Activated CD4-positive, alpha-beta T cell treated with anti-CD3 and anti-CD28 coated beads, Interleukin-2, Interleukin-4, amounts not matched to agents 100 ng/mL and 50 ng/mL, durations not matched to agents 16 hours and 8 hours (primary cell): ENCODE results near the gene PTPRN2.
A peak's percentile ranks its signal among the peaks of the same experiment; 100 is the strongest.
"Not testable (repeated sequence)": the region's sequence is repeated elsewhere in the genome, so short reads cannot be mapped to it uniquely, and the experiment has no call there.

Source experiments
- DNase-seq: peaks from one replicate; pipeline ENCODE4 v3.0.0-alpha.2; 2020; ENCODE audit warnings: low spot score

The PTPRN2 gene

DNA sequence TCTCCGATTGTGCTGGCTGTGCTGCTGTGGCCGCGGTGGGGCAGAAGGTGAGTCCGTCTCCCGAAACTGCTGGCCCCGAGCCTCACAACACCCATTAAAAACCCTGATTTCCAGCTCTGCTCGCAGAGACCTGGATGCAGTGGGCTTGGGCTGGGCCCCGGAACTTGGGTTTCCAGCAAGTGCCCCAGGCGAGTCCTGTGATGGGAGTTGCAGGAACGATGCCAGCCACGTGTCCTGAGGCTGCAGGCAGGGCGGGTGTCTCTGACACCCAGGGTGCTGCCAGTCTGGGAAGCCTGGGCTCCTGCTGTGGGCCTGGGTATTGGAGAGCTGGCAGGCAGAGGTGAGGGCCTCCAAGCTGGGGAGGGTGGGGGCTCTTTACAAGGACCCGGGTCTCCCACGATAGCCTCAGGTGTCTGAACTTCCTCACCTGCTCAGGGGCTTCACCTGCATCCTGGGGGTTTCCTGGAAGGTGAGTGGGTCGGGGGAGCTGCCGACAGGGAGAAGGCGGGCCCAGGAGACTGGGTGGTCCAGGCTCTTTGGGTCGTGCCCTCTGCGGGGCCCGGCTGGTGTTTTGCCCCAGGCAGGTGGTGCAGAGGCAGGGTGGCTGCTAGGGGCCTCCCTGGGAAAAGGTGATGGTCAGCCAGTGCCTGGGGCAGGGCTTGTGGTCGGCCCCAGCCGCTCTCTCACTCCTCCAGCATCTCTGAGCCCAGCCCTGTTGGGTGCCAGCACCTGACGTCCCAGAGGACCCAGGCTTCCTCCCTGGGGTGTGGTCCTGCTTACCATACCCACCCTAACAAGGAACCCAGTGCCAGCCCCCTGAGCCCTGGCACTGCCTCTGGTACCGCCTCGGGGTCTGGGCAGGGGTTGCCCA, 1070.5 kb downstream of the PTPRN2 start:
- no peak for DNase-seq

DNA sequence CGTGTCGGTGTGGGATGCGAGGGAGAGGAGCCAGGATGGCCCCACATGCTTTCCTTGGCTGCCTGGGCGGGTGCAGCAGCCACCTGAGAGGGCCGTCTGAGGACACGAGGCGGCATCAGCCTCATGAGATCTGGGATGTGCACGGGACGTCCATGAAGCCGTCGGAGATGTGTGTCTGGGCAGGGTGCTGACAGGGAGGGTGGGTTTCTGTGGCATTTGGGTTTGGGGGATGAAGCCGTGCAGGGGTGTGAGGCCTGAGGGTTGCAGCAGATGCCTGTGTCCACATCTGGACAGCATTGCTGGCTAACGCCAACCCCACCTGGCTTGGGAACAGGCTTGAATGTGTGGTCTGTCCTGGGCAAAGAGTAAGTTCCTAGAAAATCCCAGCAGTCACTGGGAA, 1071.3 kb downstream of the PTPRN2 start:
- no peak for DNase-seq

DNA sequence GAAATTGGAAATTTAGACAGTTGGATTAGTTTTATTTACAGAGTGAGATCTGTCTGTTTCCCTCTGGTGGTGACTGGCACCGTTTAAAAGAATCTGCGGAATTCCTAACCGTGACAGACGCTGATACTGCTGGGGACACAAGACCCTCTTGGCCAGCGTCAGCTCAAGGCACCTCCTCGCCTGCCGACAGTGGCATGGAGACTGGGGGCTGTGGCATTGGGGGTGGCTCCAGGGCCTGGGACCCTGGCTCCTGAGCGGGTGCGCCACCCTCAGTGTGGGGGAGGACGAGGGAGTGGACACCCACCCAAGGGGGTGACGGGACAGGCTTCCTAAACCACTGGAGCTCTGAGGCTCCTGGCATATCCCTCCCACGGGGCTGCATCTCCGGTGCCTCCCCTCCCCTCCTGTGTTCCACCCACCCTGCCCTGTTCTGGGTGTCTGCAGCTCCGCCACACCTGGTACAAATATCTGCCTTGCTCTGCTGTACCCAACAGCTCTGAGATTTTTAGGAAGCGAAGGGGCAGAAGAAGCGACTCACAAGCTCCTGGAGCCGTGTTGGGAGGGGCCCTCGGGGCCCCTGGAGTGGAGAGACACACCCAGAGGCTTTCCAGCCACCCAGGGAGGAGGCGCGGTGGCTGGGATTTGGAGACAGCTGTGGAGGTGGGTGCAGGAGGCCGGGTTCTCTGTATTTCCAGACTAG, 1072.1 kb downstream of the PTPRN2 start:
- DNase-seq = no peak

DNA sequence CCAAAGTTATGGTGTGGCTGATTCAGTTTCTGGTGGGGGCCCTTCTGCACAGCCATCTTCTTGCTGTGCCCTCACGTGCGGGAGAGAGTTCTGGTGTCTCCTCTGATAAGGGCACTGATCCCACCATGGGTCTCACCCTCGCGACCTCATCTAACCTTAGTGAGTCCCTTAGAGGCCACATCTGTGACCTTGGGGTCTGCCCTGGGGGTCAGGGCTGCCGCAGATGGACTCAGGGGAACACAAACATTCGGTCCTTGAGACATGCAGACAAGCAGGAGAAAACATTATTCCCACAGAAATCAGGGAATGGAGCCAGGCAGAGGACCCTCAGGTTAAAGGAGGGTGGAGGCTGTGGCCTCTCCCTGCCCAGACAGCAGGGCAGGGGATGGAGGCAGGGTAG, 1072.9 kb downstream of the PTPRN2 start:
- no peak for DNase-seq

DNA sequence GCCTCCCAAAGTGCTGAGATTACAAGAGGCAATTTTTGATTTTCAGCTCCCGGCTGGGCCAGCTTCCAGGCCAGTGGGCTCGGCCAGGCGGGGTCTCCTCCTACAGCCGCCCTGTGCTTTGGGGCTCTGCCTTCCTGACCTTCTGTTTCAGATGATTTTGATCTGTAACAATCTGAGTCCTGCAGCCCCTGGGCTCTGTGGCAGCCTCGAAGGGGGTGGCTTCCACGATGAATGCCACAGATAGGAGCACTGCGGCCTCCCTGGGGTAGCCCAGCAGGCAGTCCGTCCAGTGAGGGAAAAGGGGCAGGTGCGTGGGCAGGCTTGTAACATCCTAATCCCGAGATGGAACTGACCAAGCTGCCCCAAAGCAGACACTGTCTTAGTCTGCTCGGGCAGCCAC, 1073.3 kb downstream of the PTPRN2 start:
- DNase-seq = no peak

DNA sequence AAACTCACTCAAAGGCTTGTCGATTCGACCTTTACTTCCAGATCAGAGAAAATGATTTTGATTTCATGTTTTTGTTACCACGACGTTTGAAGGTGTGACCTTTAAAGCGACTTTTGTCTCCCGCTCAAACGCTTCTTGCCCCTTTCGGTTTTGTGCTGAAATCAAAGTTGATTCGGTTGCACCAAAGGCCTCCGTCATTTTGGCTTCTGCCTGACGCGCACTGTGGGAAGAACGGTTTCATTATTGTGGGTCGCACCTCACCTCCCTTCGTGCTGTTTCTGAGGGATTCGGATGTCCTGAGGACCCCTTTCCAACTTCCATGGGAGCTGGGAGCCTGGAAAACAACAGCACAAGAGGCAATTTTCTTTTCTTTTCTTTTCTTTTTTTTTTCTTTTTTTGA, 1073.9 kb downstream of the PTPRN2 start:
- no peak for DNase-seq

DNA sequence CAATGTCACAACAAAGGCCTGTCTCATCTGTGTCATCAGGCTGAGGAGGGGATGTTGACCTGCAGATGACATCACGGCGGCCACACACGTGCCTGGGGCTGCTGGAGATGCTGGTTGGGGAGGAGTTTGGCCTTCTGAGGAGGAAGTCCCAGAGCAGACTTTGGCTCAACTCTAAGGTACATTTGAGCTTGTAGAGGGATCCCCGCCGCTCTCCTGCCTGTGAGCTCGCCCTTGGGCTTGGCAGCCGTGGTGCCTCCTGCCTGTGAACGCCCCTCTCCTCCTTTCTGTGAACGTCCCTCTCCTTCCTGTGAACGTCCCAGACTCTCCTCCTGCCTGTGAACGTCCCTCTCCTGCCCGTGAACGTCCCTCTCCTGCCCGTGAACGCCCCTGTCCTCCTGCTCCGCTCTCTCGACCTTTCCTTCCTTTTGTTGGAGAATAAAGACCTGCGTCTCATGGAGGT, 1074.4 kb downstream of the PTPRN2 start:
- DNase-seq = no peak

DNA sequence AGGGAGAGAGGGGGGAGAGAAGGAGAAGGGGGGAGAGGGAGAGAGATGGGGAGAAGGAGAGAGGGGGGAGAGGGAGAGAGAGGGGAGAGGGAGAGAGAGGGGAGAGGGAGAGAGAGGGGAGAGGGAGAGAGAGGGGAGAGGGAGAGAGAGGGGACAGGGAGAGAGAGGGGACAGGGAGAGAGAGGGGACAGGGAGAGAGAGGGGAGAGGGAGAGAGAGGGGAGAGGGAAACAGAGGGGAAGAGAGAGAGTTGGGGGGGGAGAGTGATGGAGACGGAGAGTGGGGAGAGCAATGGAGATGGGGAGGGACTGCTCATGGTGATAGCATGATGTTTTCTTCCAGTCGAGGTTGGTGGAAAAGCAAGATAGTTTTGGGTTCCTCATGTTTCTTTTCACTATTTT, 1078.4 kb downstream of the PTPRN2 start:
- DNase-seq = no peak

DNA sequence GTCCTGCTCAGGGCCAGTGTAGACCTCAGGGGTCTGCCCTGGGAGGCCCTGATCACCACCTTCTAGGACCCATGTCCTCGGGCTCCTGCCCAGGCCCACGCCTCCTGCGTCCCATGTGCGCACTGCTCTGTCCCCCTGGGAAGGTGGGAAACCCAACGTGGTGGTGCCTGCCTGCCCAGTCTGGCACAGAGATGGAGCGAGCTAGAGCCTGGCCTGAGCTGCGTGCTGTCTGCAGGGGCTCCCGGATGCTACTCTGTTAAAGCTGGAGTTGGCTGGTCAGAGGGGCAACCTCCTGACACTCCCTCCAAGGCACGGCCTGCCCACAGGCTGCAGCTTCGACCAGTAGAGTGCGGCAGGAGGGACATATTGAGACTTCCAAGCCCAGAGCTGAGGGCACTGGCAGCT, 1079.1 kb downstream of the PTPRN2 start:
- DNase-seq = no peak

DNA sequence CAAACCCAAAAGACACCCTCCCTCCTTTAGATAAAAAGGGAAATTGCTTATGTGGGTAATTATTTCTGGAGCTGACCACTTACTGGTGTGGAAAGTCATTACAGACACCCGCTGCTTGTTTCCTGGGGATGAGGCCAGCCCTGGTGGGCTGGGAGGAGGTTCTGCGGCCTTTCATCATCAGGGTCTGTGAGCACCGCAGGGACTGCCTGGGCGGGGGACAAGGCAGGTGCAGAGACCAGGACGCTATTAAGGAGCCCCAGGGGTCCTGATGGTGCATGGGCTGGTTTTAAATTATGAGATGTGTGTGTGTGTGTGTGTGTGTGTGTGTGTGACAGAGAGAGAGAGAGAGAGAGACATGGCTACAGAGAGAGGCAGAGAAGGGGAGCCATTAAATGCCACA, 1079.6 kb downstream of the PTPRN2 start:
- DNase-seq = no peak

DNA sequence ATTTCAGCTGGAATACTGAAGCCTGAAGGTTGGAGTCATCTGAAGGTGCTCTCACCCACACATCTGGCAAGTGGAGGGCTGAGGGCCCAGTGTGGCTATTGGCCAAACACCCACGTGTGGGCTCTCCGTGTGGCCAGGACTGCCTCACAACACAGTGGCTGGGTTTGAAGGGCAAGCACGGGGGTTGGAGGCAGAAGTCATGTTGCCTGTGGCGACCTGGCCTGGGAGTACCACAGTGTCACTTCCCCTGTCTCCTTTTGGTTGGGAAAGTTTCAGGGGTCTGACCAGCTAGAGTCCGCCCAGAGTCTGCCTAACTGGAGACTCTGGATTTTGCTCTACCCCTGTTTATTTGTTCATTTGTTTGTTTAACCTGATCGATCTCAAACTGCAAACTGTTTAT, 1081.4 kb downstream of the PTPRN2 start:
- DNase-seq = no peak

DNA sequence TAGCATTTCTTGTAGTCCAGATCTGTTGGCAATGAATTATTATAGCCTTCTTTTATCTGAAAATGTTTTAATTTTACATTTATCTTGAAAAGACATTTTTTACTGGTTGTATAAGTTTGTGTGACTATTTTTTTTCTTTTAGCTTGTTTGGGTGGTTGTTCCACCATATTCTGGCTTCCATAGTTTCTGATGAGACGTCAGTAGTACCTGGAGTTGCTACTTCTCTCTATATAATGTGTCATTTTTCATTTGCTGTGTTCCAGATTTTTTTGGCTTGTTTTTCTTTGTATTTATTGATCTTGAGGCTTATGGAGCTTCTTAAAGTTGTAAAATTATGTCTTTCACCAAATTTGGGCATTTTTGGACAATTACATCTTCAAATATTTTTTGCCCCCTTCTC, 1082.0 kb downstream of the PTPRN2 start:
- DNase-seq = no peak

DNA sequence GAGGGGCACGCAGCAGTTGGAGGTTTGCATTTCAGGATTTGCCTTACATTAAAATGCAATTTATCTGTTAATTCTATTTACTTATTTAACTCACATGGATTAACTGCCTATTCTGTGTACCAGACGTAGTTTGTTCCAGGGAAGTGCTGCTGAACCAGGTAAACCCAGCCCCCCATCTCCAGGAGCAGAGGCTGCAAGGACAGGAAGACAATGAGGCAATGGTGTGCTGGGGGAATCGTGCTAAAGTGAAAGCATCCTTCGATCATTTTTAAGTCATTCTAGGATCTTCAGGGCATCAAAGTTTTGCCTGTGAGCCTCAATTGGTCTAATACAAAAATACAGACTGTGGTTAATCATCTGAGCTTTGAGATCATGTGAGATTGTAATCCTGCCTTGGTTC, 1084.4 kb downstream of the PTPRN2 start:
- DNase-seq = no peak

DNA sequence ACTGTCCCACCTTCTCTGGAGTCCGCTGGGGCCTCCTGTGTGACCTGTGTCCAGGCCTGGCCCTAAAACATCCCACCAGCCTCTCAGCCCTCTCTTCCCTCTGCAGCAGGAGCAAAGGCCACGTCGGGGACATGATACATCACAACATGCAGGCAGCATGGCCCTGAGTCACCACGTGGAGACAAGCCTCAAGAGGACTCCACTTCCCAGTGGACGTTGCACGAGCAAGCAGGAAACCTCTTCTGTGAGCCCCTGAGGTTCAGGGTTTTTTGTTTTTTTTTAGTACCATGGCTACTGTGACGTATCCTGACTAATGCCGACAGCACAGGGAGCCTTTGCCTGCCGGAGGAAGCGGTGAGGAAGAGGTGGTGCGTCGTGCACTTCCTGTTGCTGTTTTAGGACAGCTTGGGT, 1084.9 kb downstream of the PTPRN2 start:
- DNase-seq = peak; percentile 62

DNA sequence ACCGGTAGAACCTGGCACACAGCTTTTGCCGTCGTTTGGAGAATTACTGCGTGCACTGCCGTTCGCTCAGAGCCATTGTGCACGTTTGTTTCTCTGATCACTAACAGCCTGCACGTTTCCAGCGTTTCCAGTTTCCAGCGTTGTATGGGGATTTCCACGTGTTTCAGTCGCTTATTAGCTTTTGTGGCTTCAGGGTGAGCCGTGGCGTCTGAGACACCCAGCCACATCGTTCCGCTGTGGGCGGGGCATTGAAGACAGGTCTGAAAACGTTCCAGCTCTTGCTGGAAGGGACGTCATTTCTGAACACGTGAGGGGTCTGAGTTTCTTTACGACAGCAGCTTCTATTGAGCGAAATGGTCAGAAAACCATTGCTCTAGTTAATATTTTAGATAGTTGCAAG, 1086.0 kb downstream of the PTPRN2 start:
- no peak for DNase-seq

DNA sequence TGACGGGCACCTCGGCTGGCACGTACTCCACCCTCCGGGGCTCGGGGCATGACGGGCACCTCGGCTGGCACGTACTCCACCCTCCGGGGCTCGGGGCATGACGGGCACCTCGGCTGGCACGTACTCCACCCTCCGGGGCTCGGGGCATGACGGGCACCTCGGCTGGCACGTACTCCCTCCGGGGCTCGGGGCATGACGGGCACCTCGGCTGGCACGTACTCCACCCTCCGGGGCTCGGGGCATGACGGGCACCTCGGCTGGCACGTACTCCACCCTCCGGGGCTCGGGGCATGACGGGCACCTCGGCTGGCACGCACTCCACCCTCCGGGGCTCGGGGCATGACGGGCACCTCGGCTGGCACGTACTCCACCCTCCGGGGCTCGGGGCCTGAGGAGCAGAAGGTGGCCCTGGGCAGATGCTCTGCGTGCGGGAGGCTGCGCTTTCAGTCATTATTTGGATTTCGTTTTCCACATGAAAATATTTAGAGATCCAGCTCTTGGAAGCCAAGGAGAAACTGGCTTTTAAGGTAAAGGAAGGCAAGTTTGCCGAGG, 1086.6 kb downstream of the PTPRN2 start:
- DNase-seq = not testable (repeated sequence)

DNA sequence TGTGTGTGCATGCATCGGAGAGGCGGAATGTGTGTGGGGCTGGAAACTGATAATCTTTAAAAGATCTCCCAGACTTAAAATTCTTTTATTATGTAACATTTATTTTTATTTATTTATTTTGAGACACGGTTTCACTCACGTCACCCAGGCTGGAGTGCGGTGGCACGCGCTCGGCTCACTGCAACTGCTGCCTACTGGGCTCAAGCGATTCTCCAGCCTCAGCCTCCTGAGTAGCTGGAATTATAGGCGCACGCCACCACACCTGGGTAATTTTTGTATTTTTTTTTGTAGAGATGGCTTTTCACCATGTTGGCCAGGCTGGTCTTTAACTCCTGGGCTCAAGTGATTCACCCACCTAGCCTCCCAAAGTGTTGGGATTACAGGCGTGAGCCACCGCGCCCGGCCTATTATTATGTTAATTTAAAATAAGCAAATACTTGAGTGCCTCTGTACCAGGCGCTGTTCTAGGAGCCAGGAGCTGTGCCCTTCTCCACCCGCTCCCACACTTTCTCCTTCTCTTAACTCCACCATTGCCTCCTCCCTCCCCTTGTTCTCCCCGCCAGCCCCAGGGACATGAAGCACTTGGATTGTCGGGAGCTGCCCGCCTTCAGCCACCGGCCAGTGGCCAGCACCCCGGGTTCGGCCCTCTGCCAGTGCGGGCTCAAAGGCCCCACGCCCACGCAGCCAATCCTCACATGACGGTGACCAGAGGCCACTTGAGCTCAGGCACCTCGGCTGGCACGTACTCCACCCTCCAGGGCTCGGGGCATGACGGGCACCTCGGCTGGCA, 1087.3 kb downstream of the PTPRN2 start:
- DNase-seq = no peak

DNA sequence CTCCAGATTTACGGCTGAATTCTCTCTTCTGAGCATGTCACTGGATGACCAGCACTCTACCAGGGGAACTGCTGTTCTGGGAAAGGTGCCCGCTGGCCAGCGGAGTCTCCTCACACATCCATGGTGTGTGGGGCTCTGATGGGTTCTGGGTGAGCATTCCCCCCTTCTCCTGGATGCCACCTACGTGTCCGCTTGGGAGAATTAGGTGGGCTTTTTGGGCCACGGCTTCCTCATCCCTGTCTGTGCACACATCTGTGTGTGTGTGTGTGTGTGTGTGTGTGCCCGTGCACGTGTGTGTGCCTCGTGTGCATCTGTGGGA, 1087.8 kb downstream of the PTPRN2 start:
- no peak for DNase-seq

DNA sequence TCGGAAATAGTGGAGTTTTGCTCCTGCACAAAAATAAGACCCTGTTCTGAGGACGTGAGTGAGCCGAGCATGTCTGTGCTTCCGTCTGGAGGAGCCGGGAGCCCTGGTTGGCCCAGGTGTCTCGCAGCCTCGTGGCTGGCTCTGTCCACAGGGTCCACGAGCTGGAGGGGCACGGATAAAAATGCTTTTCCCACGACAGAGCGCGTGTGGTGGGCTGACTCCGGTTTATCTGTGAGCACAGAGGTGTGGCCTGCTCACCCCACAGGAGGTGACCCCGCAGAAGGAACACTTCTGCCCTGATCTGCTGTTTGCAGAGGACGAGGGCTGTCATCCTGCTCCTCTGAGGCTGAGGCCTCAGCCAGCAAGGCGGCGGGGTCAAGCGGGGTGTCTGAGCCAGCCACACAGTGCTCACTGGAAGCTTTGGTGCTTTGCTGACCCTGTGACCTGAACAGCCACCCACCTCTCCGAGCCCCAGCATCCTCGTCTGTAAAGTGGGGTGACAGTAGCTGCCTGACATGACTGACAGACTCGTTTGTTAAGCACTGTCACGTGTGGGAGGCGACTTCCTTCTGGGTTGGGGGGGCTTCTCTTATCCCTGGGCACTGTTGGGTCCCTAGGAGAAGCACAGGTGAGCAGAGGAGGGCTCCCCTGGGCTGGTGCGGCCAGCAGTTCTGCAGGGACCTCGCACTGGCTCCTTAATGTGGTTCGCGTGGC, 1088.3 kb downstream of the PTPRN2 start:
- no peak for DNase-seq

DNA sequence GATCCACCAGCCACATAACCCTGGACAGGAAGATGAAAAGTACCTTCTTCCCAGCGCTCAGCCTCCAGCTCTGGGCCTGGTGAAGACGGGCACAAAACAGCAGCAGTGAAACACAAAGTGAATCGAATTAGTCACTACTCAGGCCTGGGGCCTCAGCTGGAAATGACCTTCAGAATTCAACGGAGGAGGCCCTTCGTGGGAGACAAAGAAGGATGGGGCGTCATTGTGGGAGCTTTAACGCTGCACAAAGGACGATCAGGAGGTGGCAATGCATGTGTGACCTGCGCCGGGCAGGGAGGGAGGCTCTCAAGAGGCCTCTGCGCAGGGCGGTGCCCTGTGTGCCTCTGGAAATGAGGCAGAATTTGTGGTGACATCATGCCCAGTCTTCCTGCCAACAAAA, 1089.0 kb downstream of the PTPRN2 start:
- no peak for DNase-seq

DNA sequence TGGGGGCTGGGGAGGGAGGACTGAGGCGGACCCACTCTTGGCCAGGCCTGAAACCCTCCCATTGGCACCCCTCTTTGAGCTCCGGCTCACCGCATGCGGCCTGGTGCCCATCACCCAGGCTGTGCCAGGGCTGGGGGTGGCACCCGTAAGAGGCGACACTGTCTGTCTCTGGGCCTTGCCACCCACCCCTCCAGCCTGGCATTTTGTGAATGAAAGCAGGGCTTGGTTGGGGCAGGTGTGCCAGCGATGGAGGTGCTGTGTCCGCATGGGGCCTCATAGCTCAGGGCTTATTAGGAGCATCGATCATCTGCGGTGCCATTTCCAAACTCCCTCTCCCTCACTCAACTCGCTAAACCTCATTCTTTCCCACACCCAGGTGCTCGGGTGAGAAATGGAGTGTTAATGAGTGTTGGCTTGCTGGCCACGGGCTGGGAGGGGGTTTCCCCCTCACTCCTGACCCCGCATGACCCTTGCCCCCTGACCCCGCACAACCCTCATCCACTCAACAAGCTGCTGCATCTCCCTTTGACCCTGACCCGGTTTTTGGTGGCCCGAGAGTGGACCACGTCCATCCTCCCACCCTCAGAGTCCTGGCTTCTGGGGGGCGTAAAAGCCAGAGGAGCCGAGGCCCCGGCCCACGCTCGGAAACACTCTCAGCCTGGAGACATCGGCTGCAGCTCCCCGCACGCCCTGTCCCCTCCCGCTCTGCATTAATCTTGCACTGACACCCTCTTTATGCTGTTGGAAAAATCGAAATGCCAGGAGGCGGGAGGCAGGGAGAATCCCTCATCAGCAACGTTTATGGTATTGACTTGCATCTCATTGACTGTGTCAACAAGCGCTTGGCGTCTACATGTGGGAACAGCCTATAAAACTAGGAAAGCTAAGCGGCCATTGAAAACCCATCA, 1089.6 kb downstream of the PTPRN2 start:
- DNase-seq = no peak
